NCI-H226 (cell line): ENCODE measurements around the gene SOX18.

Source experiments
- DNase-seq: peaks from one replicate; pipeline ENCODE4 v3.0.0-alpha.2; 2015

SOX18 gene

GRCh38 chr20:64051561-64052325 lies 2.3 kb upstream of the SOX18 start:
- DNase-seq: no peak

GRCh38 chr20:64051033-64051452 lies 1.6 kb upstream of the SOX18 start:
- DNase-seq: no peak

GRCh38 chr20:64050261-64051032 lies 1.0 kb upstream of the SOX18 start:
- DNase-seq: no peak

GRCh38 chr20:64049878-64050260 lies 430 bp upstream of the SOX18 start:
- no peak for DNase-seq

GRCh38 chr20:64048402-64049044 lies 916 bp downstream of the SOX18 start:
- no peak for DNase-seq

- DNase-seq: no peak
Measured at GRCh38 chr20:64047968-64048401, 1.5 kb downstream of the SOX18 start.

- DNase-seq: no peak
Measured at GRCh38 chr20:64047046-64047389, 2.4 kb downstream of the SOX18 start.

GRCh38 chr20:64045346-64046011 lies 4.0 kb downstream of the SOX18 start:
- no peak for DNase-seq

GRCh38 chr20:64044484-64045247 lies 4.8 kb downstream of the SOX18 start:
- DNase-seq: peak; percentile 88

GRCh38 chr20:64043768-64044167 lies 5.7 kb downstream of the SOX18 start:
- DNase-seq: no peak

- DNase-seq: no peak
Measured at GRCh38 chr20:64042054-64042781, 7.2 kb downstream of the SOX18 start.

GRCh38 chr20:64041781-64042053 lies 7.7 kb downstream of the SOX18 start:
- no peak for DNase-seq

- no peak for DNase-seq
Measured at GRCh38 chr20:64041040-64041780, 8.2 kb downstream of the SOX18 start.

- no peak for DNase-seq
Measured at GRCh38 chr20:64040231-64041039, 9.0 kb downstream of the SOX18 start.

GRCh38 chr20:64039293-64040160 lies 9.9 kb downstream of the SOX18 start:
- no peak for DNase-seq

- DNase-seq: peak; percentile 66
Measured at GRCh38 chr20:64038565-64039292, 10.7 kb downstream of the SOX18 start.

GRCh38 chr20:64038224-64038564 lies 11.2 kb downstream of the SOX18 start:
- no peak for DNase-seq

- no peak for DNase-seq
Measured at GRCh38 chr20:64037498-64038213, 11.8 kb downstream of the SOX18 start.
